ENCODE measurements around the gene AHI1. TPM values are rescaled to one million over a fixed set of nuclear protein-coding genes. Genes with fewer than 3 reads are reported as not detected.

Gene AHI1
- total and polyA plus RNA-seq, 10 of the 15 experiments (the other 5 are each of a cell fraction or from before 2014, with no cell fraction given) = 3.2 to 9.5 (median 4.6) TPM

GRCh38 chr6:135271626-135272025 lies 225.9 kb downstream of the AHI1 start (continued):
- TF ChIP-seq EP300 (IDR thresholded peaks at IDR 0.05; ENCODE audit: borderline replicate concordance in 1 of 2, control insufficient read depth in 1 of 2, low read depth in 2 of 2, low read length in 2 of 2) (no peak), MTA3 (IDR thresholded peaks at IDR 0.05; ENCODE audit: borderline replicate concordance, low read length) (no peak), TAF1 (IDR thresholded peaks at IDR 0.05; ENCODE audit: borderline replicate concordance, low read depth, low read length) (no peak), NKRF (conservative IDR thresholded peaks at IDR 0.05) (no peak), CEBPZ (IDR thresholded peaks at IDR 0.05; ENCODE audit: low read depth, low read length) (no peak), ZNF622 (IDR thresholded peaks at IDR 0.05) (no peak), DPF2 (IDR thresholded peaks at IDR 0.05) (no peak), ZNF384 (IDR thresholded peaks at IDR 0.05; ENCODE audit: borderline replicate concordance, low read depth, low read length) (no peak)

Data from GM12878 (cell line).